GM19452 (cell line): Measurements from ENCODE around the gene SIRPB2.

ENCODE experiments used
- ATAC-seq: cut with Tn5 transposase; IDR thresholded peaks from one replicate; pipeline ENCODE4 v1.9.1; 2021; ENCODE audit not compliant: unreplicated experiment

The SIRPB2 gene

DNA sequence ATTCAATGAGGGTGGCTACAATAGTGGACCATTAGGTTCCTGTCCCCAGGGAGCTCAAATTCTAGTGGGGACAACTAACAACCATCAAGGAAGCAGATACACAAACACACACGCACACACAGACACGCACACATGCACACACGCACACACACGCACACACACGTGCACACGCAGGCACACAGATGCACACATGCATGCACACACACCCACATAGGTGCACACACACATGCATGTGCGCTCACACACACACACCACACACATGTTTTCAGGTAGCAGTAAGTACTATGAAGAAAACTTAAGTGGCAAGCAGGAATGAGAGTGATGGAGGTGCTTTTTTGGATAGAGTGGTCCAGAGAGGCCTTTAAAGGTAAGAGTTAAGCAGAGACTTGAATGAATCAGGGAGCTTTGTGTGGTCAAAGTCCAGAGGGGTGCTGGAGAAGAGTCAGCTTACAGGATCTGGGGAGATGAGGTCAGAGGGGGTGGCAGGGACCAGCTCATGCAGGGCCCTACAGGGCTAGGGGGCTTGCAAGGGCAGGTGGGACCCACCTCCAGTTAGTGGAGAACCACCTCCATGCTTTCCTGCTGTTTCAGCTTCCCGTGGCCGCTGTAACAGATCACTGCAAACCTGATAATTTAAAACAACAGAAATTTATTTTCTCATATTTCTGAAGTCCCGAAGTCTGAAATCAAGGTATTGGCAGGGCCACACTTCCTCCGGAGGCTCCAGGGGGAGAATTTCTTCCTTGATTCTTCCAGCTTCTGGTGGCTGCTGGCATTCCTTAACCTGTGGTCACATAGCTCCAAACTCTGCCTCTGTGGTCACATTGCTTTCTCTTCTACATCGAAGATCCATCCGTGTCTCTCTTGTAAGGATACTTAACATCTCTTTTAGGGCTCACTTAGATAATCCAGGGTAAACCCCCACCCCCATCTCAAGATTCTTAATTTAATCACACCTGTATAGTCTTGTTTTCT is 17.7 kb downstream of the SIRPB2 start:
- ATAC-seq: no peak

DNA sequence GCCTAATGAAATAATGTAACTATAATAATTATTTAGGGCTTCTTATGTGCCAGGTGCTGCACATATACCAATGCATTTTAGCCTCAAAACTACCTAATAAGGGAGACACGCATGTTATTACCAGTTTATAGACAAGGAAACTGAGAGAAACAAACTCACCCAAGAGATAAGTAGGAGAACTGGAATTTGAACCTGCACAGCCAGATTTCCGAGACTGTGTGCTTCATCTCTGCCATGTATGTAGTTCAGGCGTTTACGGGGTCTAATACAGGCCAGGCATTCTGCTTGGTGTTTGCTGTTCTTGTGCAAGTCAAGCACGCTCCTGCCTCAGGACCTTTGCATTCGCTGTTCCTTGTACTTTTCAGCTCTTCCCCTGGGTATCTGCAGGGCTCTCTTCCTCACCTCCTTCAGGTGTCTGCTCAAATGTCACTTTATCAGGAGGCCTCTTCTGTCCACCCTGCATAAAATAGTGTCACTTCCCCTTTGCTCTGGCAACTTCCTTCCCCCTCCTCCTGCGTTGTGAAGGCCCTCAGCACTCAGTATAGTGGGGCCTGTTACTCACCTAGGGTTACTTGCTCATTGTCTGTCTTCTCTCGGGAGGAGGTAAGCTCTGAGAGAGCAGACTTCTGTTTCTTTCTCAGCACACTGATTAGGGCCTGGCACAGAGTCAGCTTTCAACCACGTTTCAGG is 18.5 kb downstream of the SIRPB2 start:
- no peak for ATAC-seq

DNA sequence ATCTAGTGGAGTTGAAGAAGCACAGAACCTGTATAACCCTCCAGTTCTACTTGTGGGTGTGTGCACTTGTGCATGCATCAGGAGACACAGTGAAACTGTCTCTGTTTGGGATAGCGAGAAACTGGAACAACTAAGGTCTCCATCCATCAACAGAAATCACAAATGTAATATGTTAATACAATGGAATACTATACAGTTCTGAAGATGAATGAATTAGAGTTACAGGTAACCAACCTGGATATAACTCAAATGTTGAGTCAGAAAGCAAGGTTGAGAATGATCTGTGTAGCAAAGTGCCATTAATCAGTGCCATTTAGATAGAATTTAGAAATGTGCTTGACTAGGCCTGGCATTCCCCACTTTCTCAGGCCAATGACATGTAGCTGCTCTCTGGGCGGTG is 20.0 kb downstream of the SIRPB2 start:
- ATAC-seq: no peak

DNA sequence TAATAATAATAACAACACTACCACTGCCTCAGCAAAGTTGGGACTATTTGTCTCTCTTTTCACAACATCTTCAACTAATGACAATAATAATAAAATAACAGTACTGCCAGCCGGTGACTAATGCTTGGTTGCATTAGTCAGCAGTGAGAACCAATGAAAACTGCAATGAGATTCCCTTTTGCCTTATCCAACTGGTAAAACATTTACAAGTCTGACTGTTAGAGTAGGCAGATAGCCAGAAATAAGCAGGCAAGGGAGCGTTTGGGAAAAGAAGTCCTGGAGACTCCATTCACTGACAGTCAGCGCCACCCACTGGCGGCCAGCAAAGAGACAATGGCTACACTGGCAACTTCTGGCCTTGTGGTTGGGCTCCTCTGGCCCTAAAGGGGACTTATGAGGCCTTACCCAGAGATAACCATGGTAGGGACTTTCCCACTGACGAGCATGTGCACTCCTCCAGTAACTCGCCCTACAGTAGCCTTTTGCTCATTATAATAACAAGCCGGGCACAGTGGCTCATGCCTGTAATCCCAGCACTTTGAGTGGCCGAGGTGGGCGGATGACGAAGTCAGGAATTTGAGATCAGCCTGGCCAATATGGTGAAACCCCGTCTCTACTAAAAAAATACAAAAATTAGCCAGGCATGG is 21.2 kb downstream of the SIRPB2 start:
- ATAC-seq: no peak

DNA sequence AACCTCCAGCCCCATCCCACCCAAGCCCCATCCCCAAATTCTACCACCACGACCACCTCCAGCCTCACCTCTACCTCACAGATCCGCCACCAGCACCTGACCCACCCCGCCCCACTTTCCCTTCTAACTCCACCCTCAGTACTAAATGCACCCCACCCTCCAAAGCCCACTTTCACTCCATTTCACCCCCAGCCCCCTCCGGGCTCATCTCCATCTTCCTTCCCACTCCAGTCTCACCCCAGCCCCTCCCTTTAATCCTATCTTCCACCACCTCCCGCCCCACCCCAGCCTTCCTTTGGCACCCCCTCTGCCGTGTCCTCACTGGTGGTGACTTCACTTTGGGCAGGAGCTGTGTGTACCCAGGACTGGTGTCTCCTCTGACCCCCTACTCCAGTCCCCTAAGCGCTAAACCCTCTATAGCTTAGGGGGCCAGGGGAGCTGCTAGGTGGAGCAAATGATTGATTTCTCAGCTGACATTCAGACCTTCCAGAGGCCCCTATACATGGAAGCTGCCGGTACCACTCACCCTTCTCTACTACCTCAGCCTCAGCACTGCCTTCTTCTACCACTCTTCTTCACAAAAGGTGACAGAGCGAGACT is 21.8 kb downstream of the SIRPB2 start:
- no peak for ATAC-seq

DNA sequence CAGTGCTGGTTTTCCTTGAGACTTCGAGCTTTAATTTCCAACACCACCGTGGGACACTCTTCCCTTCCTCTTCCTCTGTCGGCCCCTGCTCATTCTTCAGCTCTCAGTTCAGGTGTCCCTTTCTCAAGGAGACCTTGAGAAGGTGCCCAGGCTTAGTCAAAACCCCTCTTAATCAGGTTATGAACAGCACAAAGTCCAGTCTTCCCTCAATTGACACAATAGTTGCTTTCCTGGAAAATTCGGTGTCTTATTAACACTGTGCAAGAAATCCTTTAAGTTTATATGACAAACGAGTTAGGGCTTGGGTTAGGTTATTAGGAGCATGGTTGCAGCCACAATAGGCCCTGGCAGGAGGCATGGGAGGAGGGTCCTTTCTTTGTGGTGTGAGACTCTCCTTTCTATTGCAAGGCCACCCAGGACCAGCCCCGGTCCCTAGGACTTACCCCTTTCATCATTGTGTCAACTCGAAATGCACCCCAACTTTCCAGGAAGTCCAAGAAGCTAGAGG is 23.0 kb downstream of the SIRPB2 start:
- ATAC-seq: no peak

DNA sequence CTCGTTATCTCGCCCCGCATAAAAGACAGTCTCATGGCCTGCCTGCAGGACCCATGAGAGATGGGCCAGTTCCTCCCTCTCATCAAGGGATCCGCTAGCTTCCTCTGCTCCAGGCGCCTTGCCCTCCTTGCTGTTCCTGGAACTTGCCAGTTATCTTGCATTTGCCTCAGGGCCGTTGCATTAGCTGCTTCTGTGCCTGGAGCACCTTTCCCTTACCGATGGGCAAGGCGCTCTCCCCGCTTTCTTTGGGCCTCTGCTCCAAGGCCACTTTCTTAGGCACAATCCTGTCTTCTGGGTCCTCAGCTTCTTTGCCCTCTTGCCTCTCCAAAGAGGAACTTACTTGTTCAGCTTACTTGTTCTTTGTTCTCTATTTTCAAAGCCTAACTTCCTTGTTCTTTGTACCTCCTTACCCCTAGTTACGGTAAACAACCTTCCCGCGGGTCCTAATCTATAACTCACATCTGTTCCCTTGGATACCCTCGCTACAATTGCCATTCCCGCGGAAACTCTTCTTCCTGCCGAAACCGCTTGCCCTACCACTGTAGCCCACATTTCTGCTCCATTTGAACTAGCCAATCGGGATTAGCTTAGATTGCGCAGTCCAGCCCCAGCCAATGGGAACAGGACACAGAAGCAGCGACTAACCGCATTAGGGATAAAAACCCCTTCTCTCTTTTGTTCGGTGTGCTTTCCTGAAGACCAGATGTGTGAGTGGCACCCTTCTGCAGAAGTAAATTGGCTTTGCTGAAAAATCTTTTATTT is 23.7 kb downstream of the SIRPB2 start:
- ATAC-seq: no peak

DNA sequence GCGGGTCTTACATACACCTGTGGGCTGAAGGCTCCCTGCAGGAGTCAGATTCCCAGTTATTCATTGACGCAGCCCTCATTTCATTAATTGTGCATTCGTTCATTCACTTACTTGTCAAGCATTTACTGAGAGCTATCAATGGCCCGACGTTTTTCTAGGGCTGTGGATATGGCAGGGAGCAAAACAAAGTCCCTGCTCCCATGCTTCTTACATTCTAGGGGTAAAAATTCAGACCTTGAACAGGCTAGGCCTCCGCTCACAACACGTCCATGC is 24.2 kb downstream of the SIRPB2 start:
- ATAC-seq: no peak

DNA sequence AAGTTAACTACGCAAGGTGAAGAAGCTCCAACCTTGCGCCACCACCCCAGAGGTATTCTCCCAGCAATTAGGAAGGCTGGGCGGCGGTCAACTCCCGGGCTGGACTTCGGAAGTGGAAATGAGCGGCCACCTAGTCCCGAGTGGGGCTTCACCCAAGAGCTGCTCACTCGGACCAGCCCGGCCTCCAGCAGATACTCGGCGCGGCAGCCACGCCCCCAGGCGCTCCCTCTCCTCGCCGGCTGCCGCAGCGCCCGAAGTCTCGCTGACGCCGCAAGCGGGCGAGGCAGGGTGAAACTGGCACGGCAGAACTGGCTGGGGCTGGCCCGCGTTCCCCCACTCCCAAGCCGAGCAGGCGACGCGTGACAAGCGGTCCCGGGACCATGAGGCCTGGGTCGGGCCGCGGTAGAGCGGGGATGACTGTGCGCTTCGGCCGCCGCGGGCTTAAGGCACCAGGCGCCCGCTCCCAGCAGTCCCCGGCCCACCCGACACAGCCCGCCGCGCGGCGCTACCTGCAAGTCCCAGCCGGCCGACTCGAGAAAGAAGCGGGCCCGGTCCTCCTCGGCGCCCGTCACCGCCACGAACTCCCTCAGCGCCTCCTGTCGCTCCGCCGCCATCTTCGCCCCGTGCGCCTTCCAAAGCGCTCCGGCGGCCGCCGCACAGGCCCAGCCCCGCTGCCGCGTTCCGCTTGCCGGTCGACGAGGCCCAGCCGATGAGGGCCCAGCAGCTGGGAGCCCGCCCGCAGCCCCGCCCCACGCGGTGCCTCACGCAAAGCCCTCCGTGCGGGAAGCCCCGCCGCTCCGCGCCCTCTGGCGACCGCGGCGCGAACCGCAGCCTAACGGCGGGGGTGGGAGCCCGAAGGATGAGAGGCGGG is 24.8 kb downstream of the SIRPB2 start, which contains the start of gene NSFL1C:
NSFL1C (minus strand) TSS at position 639 of the 871 bp plus-strand sequence; CDS start at position 614, 25 bp downstream.
- ATAC-seq: peak; percentile 88

DNA sequence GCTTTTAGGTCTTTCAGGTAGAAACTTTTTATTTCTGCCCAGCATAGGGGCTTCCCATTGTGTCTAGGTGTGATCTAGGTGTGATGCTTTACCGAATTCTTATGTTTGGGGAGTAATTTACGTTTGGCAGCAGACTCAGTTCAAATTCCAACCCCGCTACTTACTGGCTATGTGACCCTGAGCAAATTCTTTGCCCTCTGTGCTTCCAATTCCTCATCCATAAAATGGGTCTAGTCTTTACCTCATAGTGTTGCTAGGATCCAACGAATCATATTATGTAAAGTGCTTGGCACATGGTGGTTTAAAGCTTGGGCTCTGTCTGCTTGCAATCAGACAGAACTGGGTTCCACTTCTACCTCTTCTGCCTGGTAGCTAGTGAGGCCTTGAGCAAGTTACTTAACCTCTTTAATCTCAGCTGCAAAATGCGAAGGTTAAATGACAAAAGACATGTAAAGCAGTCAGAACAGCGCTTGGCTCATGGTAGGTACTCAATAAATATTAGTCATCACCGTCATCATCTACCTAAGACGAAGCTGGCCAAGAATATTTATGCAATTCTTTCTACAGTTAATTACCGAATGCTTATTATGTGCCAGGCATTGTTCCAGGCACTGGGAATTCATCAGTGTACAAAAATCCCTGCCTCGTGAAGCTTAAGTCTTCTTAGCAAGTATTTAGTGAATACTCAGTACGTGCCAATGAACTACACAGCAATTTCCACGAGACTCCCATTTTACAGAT is 25.6 kb downstream of the SIRPB2 start:
- ATAC-seq: no peak

DNA sequence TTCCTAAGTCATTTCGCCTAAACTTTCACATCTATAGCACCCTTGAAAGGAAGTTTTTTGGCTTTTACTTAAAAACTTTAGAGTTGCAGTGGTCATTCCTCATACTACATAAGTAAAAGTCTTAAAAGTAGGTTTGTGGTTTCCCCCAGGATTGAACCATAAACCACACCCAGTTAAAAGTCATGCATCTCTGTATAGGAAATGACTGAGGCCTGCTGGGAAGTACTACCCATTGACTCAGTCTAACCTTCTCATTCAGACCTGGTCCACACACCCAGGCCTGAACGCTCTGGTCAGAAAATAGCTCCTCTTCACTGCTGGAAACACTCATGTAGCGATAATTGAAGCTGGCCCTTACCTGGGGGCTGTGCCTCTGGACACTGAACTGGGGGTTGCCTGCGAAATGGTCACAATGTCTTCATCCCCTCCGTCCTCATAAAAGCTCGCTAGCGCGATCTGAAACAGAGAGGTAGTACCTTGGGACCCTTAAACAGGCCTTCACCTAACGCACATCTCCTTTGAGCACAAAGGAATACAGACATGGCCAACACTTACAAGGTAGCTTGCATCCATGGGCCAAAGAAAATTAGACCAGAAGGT is 27.1 kb downstream of the SIRPB2 start:
- no peak for ATAC-seq

DNA sequence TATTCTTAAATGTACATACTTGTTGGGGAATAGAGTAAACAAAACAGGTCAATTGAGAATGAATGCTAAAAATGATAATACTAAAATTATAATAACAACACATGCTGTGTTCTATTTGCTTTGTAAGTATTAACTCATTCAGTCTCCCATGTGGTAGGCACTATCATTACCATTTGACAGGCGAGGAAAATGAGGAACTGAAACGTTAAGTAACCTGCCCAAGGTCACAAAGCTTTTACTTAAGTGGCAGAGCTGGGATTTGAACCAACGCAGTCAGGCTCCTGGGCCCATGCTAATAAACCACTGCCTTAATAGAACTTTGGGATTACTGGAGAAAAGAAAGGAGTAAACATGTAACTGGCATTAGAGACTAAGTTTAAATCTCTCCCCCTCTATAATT is 28.4 kb downstream of the SIRPB2 start:
- no peak for ATAC-seq

DNA sequence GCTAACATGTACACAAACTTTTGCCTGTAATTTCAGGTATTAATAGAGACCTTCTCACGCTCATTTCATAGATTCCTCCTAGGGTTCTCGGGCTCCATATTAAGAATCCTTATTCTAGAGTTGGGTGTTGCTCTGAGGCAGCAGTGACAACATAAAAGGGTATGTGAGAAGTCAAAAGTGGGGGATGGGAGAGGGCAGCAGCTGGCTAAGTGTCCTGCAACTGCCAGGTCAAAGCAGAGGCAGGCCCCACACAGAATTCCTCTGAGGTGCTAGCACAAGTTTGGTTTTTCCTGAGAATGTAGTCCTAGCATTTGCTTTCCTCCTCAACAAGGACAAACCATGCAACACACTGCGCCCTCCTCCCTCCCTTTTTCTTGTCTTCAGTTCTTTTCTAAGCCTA is 29.2 kb downstream of the SIRPB2 start:
- no peak for ATAC-seq

DNA sequence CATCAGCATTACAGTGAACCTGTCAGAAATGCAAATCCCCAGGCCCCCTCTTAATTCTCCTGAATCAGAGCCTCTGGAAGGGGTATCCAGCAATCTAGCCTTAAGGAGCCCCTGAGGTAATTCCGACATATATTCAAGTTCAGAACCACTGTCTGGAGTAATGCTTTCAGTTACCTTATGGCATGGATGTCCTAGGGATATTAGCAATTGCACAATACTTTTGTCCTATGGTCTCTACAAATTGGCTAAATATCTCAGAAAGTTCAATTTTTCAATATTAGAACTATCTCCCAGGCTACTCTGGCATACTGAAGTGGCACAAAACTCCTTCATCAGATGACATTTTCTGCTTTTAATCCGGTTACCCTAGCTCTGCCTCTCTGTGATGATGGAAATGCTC is 30.9 kb downstream of the SIRPB2 start:
- no peak for ATAC-seq

DNA sequence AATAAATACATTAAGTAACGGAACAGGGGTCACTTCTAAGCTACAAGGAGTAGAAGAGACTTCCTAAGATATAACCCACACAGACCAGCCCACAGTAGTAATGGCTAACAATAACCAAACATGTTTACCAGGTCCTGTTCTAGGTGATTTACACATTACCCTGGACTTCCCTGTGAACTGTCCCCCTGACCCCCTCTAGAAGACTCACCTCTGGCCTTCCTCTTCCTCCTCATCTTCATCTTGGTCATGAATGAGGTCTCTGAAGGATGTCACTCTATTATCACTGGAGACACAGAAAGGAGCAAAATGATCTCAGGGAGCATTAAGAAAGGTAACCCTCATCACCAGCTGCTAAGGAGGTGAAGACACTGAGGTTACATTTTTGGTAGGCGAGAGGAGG is 33.2 kb downstream of the SIRPB2 start:
- no peak for ATAC-seq

DNA sequence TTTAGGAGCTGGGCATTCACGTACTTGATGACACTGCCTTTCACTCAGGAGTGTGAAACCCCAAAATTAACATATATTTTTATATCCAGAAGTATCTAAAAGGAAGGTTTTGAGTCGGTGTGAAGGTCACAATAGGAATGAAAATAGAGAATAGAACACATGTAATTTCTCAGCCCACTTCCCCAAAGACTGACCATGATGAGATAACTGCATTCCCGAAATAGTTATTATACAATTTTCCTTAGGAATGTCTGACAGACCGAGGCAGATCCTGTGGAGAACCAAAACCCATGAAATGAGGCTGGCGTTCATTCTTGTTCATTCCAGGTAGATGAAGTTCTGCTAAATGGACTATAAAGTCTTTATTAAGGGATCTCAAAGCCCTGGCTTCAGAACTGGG is 34.9 kb downstream of the SIRPB2 start:
- ATAC-seq: no peak

DNA sequence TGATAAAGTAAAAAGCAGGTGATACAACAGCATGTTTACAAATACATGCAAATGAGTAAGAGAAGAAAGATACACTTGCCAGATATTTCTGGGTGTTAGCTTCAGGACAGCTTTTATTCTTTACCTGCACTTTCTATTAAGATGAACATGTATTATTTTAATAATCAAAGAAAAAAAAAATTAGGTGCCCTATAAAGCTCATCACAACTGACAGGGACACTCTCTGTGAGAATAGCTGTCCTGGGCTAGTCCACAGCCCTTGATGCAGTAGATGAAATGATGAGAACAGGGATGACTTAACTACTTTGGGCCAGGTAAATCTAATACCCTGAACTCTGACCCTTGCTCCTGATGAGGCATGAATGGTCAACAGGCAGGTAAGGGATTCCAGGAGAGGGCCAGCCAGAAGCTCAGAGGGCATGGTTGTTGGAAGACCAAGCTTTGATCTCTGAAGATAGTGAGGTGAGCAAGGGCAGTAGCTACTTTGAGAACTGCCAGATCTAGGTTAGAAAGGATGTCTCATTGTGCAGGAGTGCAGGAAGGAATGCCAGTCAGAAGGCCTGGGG is 40.2 kb downstream of the SIRPB2 start:
- no peak for ATAC-seq

DNA sequence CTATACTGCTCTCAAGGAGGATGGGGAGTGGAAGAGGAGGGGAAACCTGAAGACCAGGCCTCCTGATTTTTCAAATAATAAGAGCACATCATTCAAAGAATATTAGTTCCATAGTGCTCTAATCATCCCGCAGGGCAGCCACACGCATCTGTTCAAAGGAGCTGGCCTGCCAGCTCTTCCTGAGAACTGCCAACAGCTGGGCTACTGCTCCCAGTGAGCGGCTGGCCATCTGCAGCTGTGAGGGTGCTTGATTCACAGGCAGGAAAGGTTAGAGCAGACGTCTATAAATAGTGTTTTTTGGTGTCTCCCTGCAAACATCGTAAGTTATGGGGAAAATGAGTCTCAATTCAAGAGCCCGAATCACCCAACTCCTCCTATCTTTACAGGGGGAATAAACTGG is 41.9 kb downstream of the SIRPB2 start:
- ATAC-seq: no peak
